WTC11 (cell line): ENCODE data around the gene CBX1. TPM values are rescaled to one million over a fixed set of nuclear protein-coding genes. Genes with fewer than 3 reads are reported as not detected.

ENCODE experiments used
- ATAC-seq: fragments of 200-7000 bp; cut with Tn5 transposase; 2 replicates; pipeline ENCODE4 v1.10.0; 2021; ENCODE audit warnings: mild to moderate bottlenecking, moderate library complexity
- CTCF ChIA-PET: fragments of 300-600 bp; sonication (Branson Sonifier 250); formaldehyde crosslinking; loops from one replicate; lab custom pipeline; 2021; ENCODE audit warnings: antibody characterized with exemption; lab: Charles Lee
- POLR2A ChIA-PET: fragments of 350-600 bp; sonication (Branson Sonifier 250); formaldehyde crosslinking; loops from one replicate; lab custom pipeline; 2021; ENCODE audit warnings: antibody characterized with exemption; lab: Charles Lee
- DNase-seq: peaks from one replicate; pipeline ENCODE4 v3.0.0; 2021; ENCODE audit warnings: low spot score
- H3K27ac Mint-ChIP-seq: 2 replicates; pipeline ENCODE4 v1.8.0; 2021; ENCODE audit warnings: mixed read lengths
- H3K27me3 Mint-ChIP-seq: 2 replicates; pipeline ENCODE4 v1.8.0; 2021; ENCODE audit warnings: low read depth, mild to moderate bottlenecking, moderate library complexity, mixed read lengths
- H3K36me3 Mint-ChIP-seq: 2 replicates; pipeline ENCODE4 v1.8.0; 2021; ENCODE audit warnings: mixed read lengths
- H3K4me1 Mint-ChIP-seq: 2 replicates; pipeline ENCODE4 v1.8.0; 2022; ENCODE audit warnings: mixed read lengths
- H3K4me3 Mint-ChIP-seq: 2 replicates; pipeline ENCODE4 v1.8.0; 2021; ENCODE audit warnings: mild to moderate bottlenecking, moderate library complexity, mixed read lengths
- H3K9me3 Mint-ChIP-seq: 2 replicates; pipeline ENCODE4 v1.8.0; 2021; ENCODE audit warnings: mixed read lengths
- ARID4B ChIP-seq: sonication (generic); formaldehyde crosslinking; IDR thresholded peaks from 2 replicates; pipeline ENCODE4 v1.8.0; 2023; ENCODE audit warnings: missing genetic modification reagents, mild to moderate bottlenecking, borderline replicate concordance
- ATF2 ChIP-seq: sonication (generic); formaldehyde crosslinking; IDR thresholded peaks from 2 replicates; pipeline ENCODE4 v1.8.1; 2022; ENCODE audit warnings: low read depth, missing genetic modification reagents, borderline replicate concordance
- CBFB ChIP-seq: sonication (generic); formaldehyde crosslinking; IDR thresholded peaks from 2 replicates; pipeline ENCODE4 v1.8.1; 2022; ENCODE audit warnings: mild to moderate bottlenecking, low read depth, missing genetic modification reagents
- ELF4 ChIP-seq: sonication (generic); formaldehyde crosslinking; IDR thresholded peaks from 2 replicates; pipeline ENCODE4 v1.8.1; 2022; ENCODE audit warnings: low read depth, mild to moderate bottlenecking, moderate library complexity, missing genetic modification reagents
- ETV6 ChIP-seq: sonication (generic); formaldehyde crosslinking; IDR thresholded peaks from 2 replicates; pipeline ENCODE4 v1.8.1; 2022; ENCODE audit warnings: mild to moderate bottlenecking, missing genetic modification reagents
- GTF2I ChIP-seq: fragments of 250-450 bp; sonication (Bioruptor Pico); conservative IDR thresholded peaks from 2 replicates; pipeline ENCODE4 v1.4.0; 2021; ENCODE audit warnings: mild to moderate bottlenecking
- HMGA2 ChIP-seq: fragments of 250-450 bp; sonication (Bioruptor Pico); IDR thresholded peaks from 2 replicates; pipeline ENCODE4 v1.4.0; 2021; ENCODE audit warnings: mild to moderate bottlenecking, moderate library complexity
- JAZF1 ChIP-seq: fragments of 250-450 bp; sonication (Bioruptor Pico); IDR thresholded peaks from 2 replicates; pipeline ENCODE4 v1.9.0; 2021; ENCODE audit warnings: moderate library complexity, mild to moderate bottlenecking, inconsistent platforms
- NFYB ChIP-seq: sonication (generic); formaldehyde crosslinking; conservative IDR thresholded peaks from 2 replicates; pipeline ENCODE4 v1.8.0; 2022; ENCODE audit warnings: low read depth, missing genetic modification reagents
- OVOL2 ChIP-seq: fragments of 250-450 bp; sonication (Bioruptor Pico); IDR thresholded peaks from 2 replicates; pipeline ENCODE4 v1.9.0; 2021; ENCODE audit warnings: mild to moderate bottlenecking, borderline replicate concordance
- PRRX2 ChIP-seq: fragments of 250-450 bp; sonication (Bioruptor Pico); IDR thresholded peaks from 2 replicates; pipeline ENCODE4 v1.8.0; 2021; ENCODE audit warnings: mild to moderate bottlenecking
- SMAD4 ChIP-seq: sonication (generic); formaldehyde crosslinking; IDR thresholded peaks from 2 replicates; pipeline ENCODE4 v1.8.0; 2022; ENCODE audit warnings: mild to moderate bottlenecking, missing genetic modification reagents
- TCF7 ChIP-seq: sonication (generic); formaldehyde crosslinking; IDR thresholded peaks from 2 replicates; pipeline ENCODE4 v1.8.0; 2022; ENCODE audit warnings: mild to moderate bottlenecking, low read depth, missing genetic modification reagents, moderate library complexity
- TP53 ChIP-seq: sonication (generic); formaldehyde crosslinking; IDR thresholded peaks from 2 replicates; pipeline ENCODE4 v1.8.1; 2023; ENCODE audit warnings: mild to moderate bottlenecking, missing genetic modification reagents
- ZMAT4 ChIP-seq: fragments of 250-450 bp; sonication (Bioruptor Pico); IDR thresholded peaks from 2 replicates; pipeline ENCODE4 v1.9.0; 2021; ENCODE audit warnings: mild to moderate bottlenecking
- ZNF121 ChIP-seq: sonication (generic); formaldehyde crosslinking; IDR thresholded peaks from 2 replicates; pipeline ENCODE4 v1.8.0; 2023; ENCODE audit warnings: missing genetic modification reagents
- ZNF138 ChIP-seq: sonication (generic); formaldehyde crosslinking; conservative IDR thresholded peaks from 2 replicates; pipeline ENCODE4 v1.8.1; 2022; ENCODE audit warnings: mild to moderate bottlenecking, moderate library complexity, missing genetic modification reagents
- ZNF219 ChIP-seq: sonication (generic); formaldehyde crosslinking; IDR thresholded peaks from 2 replicates; pipeline ENCODE4 v1.8.0; 2023; ENCODE audit warnings: missing genetic modification reagents, mild to moderate bottlenecking, borderline replicate concordance
- ZNF416 ChIP-seq: fragments of 250-450 bp; sonication (Bioruptor Pico); IDR thresholded peaks from 2 replicates; pipeline ENCODE4 v1.9.0; 2021; ENCODE audit warnings: mild to moderate bottlenecking, inconsistent platforms
- ZNF512 ChIP-seq: sonication (generic); formaldehyde crosslinking; IDR thresholded peaks from 2 replicates; pipeline ENCODE4 v1.8.1; 2022; ENCODE audit warnings: missing genetic modification reagents, borderline replicate concordance
- ZNF671 ChIP-seq: fragments of 250-450 bp; sonication (Bioruptor Pico); IDR thresholded peaks from 2 replicates; pipeline ENCODE4 v1.8.0; 2021; ENCODE audit warnings: mild to moderate bottlenecking
- total RNA-seq: library from RNA; stranded (reverse); gene quantifications from 3 replicates; pipeline ENCODE4 v1.2.3, GENCODE V29; 2021
- TF ChIP-seq, protein P1 (sequence below): sonication (generic); formaldehyde crosslinking; IDR thresholded peaks from 2 replicates; pipeline ENCODE4 v1.8.1; 2023; ENCODE audit warnings: mild to moderate bottlenecking, moderate library complexity, missing genetic modification reagents
- TF ChIP-seq, protein P2 (sequence below): sonication (generic); formaldehyde crosslinking; conservative IDR thresholded peaks from 2 replicates; pipeline ENCODE4 v1.8.1; 2023; ENCODE audit warnings: mild to moderate bottlenecking, low read depth, missing genetic modification reagents, moderate library complexity

Gene CBX1
- total RNA-seq, 1 experiment from 2014 or later: 162 TPM

- TF ChIP-seq OVOL2 (CRISPR knock-in tag) (no peak), ZNF121 (no peak), ZNF512 (CRISPR knock-in tag) (no peak), ETV6 (no peak; the same call in 1 of the 2 replicates), NFYB (peak; percentile 68), HMGA2 (CRISPR knock-in tag) (no peak), JAZF1 (CRISPR knock-in tag) (no peak), SMAD4 (CRISPR knock-in tag) (no peak), ATF2 (CRISPR knock-in tag) (no peak), TCF7 (CRISPR knock-in tag) (no peak), ZNF219 (CRISPR knock-in tag) (no peak), ARID4B (no peak), ELF4 (CRISPR knock-in tag) (no peak), TP53 (CRISPR knock-in tag) (0 out of 2 replicates have a peak, but pooled peaks have one; percentile 52), ZNF671 (CRISPR knock-in tag) (no peak), ZNF416 (CRISPR knock-in tag) (no peak)
- TF ChIP-seq, protein P1, sequence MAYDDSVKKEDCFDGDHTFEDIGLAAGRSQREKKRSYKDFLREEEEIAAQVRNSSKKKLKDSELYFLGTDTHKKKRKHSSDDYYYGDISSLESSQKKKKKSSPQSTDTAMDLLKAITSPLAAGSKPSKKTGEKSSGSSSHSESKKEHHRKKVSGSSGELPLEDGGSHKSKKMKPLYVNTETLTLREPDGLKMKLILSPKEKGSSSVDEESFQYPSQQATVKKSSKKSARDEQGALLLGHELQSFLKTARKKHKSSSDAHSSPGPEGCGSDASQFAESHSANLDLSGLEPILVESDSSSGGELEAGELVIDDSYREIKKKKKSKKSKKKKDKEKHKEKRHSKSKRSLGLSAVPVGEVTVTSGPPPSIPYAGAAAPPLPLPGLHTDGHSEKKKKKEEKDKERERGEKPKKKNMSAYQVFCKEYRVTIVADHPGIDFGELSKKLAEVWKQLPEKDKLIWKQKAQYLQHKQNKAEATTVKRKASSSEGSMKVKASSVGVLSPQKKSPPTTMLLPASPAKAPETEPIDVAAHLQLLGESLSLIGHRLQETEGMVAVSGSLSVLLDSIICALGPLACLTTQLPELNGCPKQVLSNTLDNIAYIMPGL (CRISPR knock-in tag): peak; percentile 54; the same call in 1 of the 2 replicates
- TF ChIP-seq, all 79 proteins: peak for 8
Measured at GRCh38 chr17:48023400-48024148, 77.7 kb downstream of the CBX1 start (continued).

GRCh38 chr17:48022901-48023300 is 78.4 kb downstream of the CBX1 start:
- H3K4me3 Mint-ChIP-seq: peak overlapping the region; percentile 41
- peaks cover 38% of the 10 kb centered on the region for H3K27me3 Mint-ChIP-seq
- no peak overlapping the region for H3K27ac Mint-ChIP-seq
- no peaks in the 10 kb centered on the region for H3K36me3 Mint-ChIP-seq
- H3K4me1 Mint-ChIP-seq: peaks cover 25% of the 10 kb centered on the region
- DNase-seq (no peak), ATAC-seq (no peak)
- ChIA-PET POLR2A (no interaction called here), CTCF (no interaction called here)
- no peaks in the 10 kb centered on the region for H3K9me3 Mint-ChIP-seq
- TF ChIP-seq, protein P2, sequence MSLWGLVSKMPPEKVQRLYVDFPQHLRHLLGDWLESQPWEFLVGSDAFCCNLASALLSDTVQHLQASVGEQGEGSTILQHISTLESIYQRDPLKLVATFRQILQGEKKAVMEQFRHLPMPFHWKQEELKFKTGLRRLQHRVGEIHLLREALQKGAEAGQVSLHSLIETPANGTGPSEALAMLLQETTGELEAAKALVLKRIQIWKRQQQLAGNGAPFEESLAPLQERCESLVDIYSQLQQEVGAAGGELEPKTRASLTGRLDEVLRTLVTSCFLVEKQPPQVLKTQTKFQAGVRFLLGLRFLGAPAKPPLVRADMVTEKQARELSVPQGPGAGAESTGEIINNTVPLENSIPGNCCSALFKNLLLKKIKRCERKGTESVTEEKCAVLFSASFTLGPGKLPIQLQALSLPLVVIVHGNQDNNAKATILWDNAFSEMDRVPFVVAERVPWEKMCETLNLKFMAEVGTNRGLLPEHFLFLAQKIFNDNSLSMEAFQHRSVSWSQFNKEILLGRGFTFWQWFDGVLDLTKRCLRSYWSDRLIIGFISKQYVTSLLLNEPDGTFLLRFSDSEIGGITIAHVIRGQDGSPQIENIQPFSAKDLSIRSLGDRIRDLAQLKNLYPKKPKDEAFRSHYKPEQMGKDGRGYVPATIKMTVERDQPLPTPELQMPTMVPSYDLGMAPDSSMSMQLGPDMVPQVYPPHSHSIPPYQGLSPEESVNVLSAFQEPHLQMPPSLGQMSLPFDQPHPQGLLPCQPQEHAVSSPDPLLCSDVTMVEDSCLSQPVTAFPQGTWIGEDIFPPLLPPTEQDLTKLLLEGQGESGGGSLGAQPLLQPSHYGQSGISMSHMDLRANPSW (CRISPR knock-in tag): no peak
- TF ChIP-seq, protein P1 (CRISPR knock-in tag): no peak
- TF ChIP-seq ZMAT4: no peak
- no peak for TF ChIP-seq GTF2I (CRISPR knock-in tag)
- TF ChIP-seq PRRX2 (CRISPR knock-in tag): no peak
- no peak for TF ChIP-seq CBFB (CRISPR knock-in tag)
- no peak for TF ChIP-seq JAZF1 (CRISPR knock-in tag)
- TF ChIP-seq ZNF138 (CRISPR knock-in tag): no peak
